CD14-positive monocyte (primary cell): Measurements from ENCODE around the gene LTA4H. TPM values are rescaled to one million over a fixed set of nuclear protein-coding genes. Genes with fewer than 3 reads are reported as not detected.
A peak's percentile ranks its signal among the peaks of the same experiment; 100 is the strongest.

Source experiments
- DNase-seq, 3 donors: peaks; one replicate each; pipeline ENCODE4 v3.0.0-alpha.2; 2011 to 2022
- H2AFZ ChIP-seq: 2 replicates; pipeline ENCODE4 v1.6.0; 2012; ENCODE audit warnings: mild to moderate bottlenecking, low read depth, low read length, inconsistent platforms; ENCODE audit not compliant: insufficient read depth, poor library complexity, severe bottlenecking
- H3K27ac ChIP-seq, 2 donors: 1 replicate in 1 of 2; 2 replicates in 1 of 2; pipeline ENCODE4 v1.5.1; 2012 to 2013; ENCODE audit warnings: low read length in 2 of 2, control low read depth in 1 of 2, inconsistent platforms in 1 of 2, low read depth in 1 of 2, mild to moderate bottlenecking in 1 of 2
- H3K27me3 ChIP-seq, 2 donors: one replicate each; pipeline versions ENCODE4 v1.6.0 to v1.6.1; 2011 to 2013; ENCODE audit warnings: low read length in 2 of 2; ENCODE audit not compliant: control insufficient read depth in 2 of 2, insufficient read depth in 2 of 2
- H3K36me3 ChIP-seq, 2 donors: replicated peaks in 1 of 2; 1 replicate in 1 of 2; 2 replicates in 1 of 2; pipeline versions ENCODE4 v1.5.1 to v1.6.1; 2012 to 2013; ENCODE audit warnings: low read length in 2 of 2, control low read depth in 1 of 2, inconsistent platforms in 1 of 2, mild to moderate bottlenecking in 1 of 2; ENCODE audit not compliant: insufficient read depth in 2 of 2, control insufficient read depth in 1 of 2
- H3K4me1 ChIP-seq, 2 donors: 1 replicate in 1 of 2; 2 replicates in 1 of 2; pipeline versions ENCODE4 v1.5.1 to v1.6.1; 2012 to 2013; ENCODE audit warnings: low read length in 2 of 2, control low read depth in 1 of 2, inconsistent platforms in 1 of 2, mild to moderate bottlenecking in 1 of 2, moderate library complexity in 1 of 2; ENCODE audit not compliant: insufficient read depth in 2 of 2, control insufficient read depth in 1 of 2
- H3K4me2 ChIP-seq: replicated peaks from 2 replicates; pipeline ENCODE3; 2012; ENCODE audit warnings: low read length, moderate library complexity, mild to moderate bottlenecking; ENCODE audit not compliant: poor library complexity, severe bottlenecking; ENCODE audit errors: extremely low read depth
- H3K4me3 ChIP-seq, 3 experiments: fragments of 200-600 bp in 1 of 3; sonication (generic) in 1 of 3; replicated peaks in 1 of 3; 1 replicate in 2 of 3; 2 replicates in 1 of 3; pipeline ENCODE4 v1.5.1; 2011 to 2013; ENCODE audit warnings: low read length in 3 of 3, mild to moderate bottlenecking in 3 of 3, control low read depth in 2 of 3, low read depth in 2 of 3, inconsistent platforms in 1 of 3, moderate library complexity in 1 of 3
- H3K79me2 ChIP-seq: 2 replicates; pipeline ENCODE4 v1.6.0; 2012; ENCODE audit warnings: mild to moderate bottlenecking, control low read depth, inconsistent platforms, low read length, moderate library complexity; ENCODE audit not compliant: insufficient read depth
- H3K9ac ChIP-seq: 2 replicates; pipeline ENCODE4 v1.6.0; 2017; ENCODE audit warnings: low read length, mild to moderate bottlenecking; ENCODE audit not compliant: insufficient read depth, poor library complexity, severe bottlenecking
- H3K9me3 ChIP-seq, 2 donors: replicated peaks in 1 of 2; 1 replicate in 1 of 2; 2 replicates in 1 of 2; pipeline versions ENCODE4 v1.5.1 to v1.6.1; 2012 to 2013; ENCODE audit warnings: low read length in 2 of 2, control low read depth in 1 of 2; ENCODE audit not compliant: control insufficient read depth in 1 of 2, insufficient read depth in 1 of 2
- H4K20me1 ChIP-seq: 2 replicates; pipeline ENCODE4 v1.6.0; 2012; ENCODE audit warnings: mild to moderate bottlenecking, low read length, control low read depth, moderate library complexity; ENCODE audit not compliant: insufficient read depth
- H3K27ac Mint-ChIP-seq, 7 donors: one replicate each; pipeline ENCODE4 v1.8.0; 2020; ENCODE audit warnings: mild to moderate bottlenecking in 7 of 7, mixed read lengths in 7 of 7, moderate library complexity in 6 of 7, inconsistent platforms in 2 of 7
- H3K27me3 Mint-ChIP-seq, 3 donors: one replicate each; pipeline ENCODE4 v1.8.0; 2021 to 2022; ENCODE audit warnings: low read depth in 3 of 3, mild to moderate bottlenecking in 3 of 3, mixed read lengths in 3 of 3, moderate library complexity in 3 of 3, inconsistent platforms in 1 of 3
- H3K36me3 Mint-ChIP-seq, 2 donors: one replicate each; pipeline ENCODE4 v1.8.0; 2020; ENCODE audit warnings: mixed read lengths in 2 of 2, inconsistent platforms in 1 of 2, mild to moderate bottlenecking in 1 of 2
- H3K4me1 Mint-ChIP-seq: one replicate; pipeline ENCODE4 v1.8.0; 2020; ENCODE audit warnings: mild to moderate bottlenecking, mixed read lengths
- H3K4me3 Mint-ChIP-seq, 2 donors: one replicate each; pipeline ENCODE4 v1.8.0; 2020; ENCODE audit warnings: mild to moderate bottlenecking in 2 of 2, mixed read lengths in 2 of 2, moderate library complexity in 1 of 2
- H3K9me3 Mint-ChIP-seq, 7 donors: one replicate each; pipeline ENCODE4 v1.8.0; 2020 to 2022; ENCODE audit warnings: mixed read lengths in 7 of 7, mild to moderate bottlenecking in 6 of 7, moderate library complexity in 6 of 7, inconsistent platforms in 2 of 7
- CTCF ChIP-seq: fragments of 200-600 bp; IDR thresholded peaks from one replicate; pipeline ENCODE4 v1.8.0; 2022; ENCODE audit warnings: antibody characterized with exemption, mild to moderate bottlenecking
- WGBS: methylation state at CpG from one replicate; pipeline ENCODE4 v1.1.5; 2013; ENCODE audit warnings: missing lambda C conversion rate; ENCODE audit not compliant: insufficient coverage; 5-methylcytosine and 5-hydroxymethylcytosine counted together
- intact Hi-C, 2 donors: fragments of 100-400 bp; cut with micrococcal nuclease; formaldehyde crosslinking; loops; one replicate each; pipeline versions ENCODE4 v1.15.0 to v1.15.1; 2023
- polyA plus RNA-seq, 3 donors: library from polyadenylated mRNA; depleted of rRNA in 1 of 3; unstranded in 2 of 3; stranded (reverse) in 1 of 3; fragments of 300-500 nt in 2 of 3; fragments of >200 nt in 1 of 3; fragmentation: Illumina TruSeq in 2 of 3; gene quantifications; 1 replicate in 2 of 3; 2 replicates in 1 of 3; pipeline ENCODE4 v1.2.3, GENCODE V29; 2012 to 2021

LTA4H gene
- polyA plus RNA-seq, 3 donors = 278 to 963 (median 647) TPM

GRCh38 chr12:96014943-96015599, 20.3 kb downstream of the LTA4H start:
- Histone ChIP-seq H3K9ac (no peak overlapping the region), H3K27ac (peak overlapping the region in 1 of 2 donors; percentile 4), H3K79me2 (peaks cover 25% of the 10 kb centered on the region), H3K36me3 (peaks cover 87 to 93% of the 10 kb centered on the region in 2 donors), H3K4me2 (no peak overlapping the region), H3K4me1 (peaks cover 4 to 5% of the 10 kb centered on the region in 2 donors), H4K20me1 (peaks cover 42% of the 10 kb centered on the region), H3K9me3 (no peaks in the 10 kb centered on the region), H2AFZ (no peak overlapping the region), H3K4me3 (no peak overlapping the region), H3K27me3 (no peaks in the 10 kb centered on the region)
- WGBS = 100% methylated on average over 1 of the region's 3 CpGs
- Mint-ChIP-seq H3K4me3 (no peak overlapping the region), H3K27ac (peak overlapping the region in 1 of 7 donors; percentile 18), H3K27me3 (peaks cover 0 to 3% (median 2%) of the 10 kb centered on the region in 3 donors), H3K36me3 (peaks cover 83 to 94% of the 10 kb centered on the region in 2 donors), H3K4me1 (peaks cover 11% of the 10 kb centered on the region), H3K9me3 (no peaks in the 10 kb centered on the region)
- intact Hi-C loops = no loop called here
- no peak for DNase-seq
- TF ChIP-seq CTCF = no peak

- peaks cover 54% of the 10 kb centered on the region for H4K20me1 ChIP-seq
- no peak for TF ChIP-seq CTCF
- no peaks in the 10 kb centered on the region for H3K4me1 ChIP-seq
- no peaks in the 10 kb centered on the region for H3K9me3 Mint-ChIP-seq
- no peaks in the 10 kb centered on the region for H3K27me3 ChIP-seq
- H3K4me1 Mint-ChIP-seq = peaks cover 4% of the 10 kb centered on the region
- peaks cover 5% of the 10 kb centered on the region for H3K79me2 ChIP-seq
- intact Hi-C loops = no loop called here
- no peak overlapping the region for H3K4me2 ChIP-seq
- H3K27ac Mint-ChIP-seq = no peak overlapping the region
- peaks cover 99 to 100% of the 10 kb centered on the region in 2 donors for H3K36me3 ChIP-seq
- WGBS = no CpG with 5 or more reads among the region's 1 CpG
- no peak for DNase-seq
- H3K4me3 ChIP-seq = no peak overlapping the region
- H3K4me3 Mint-ChIP-seq = no peak overlapping the region
- H3K27me3 Mint-ChIP-seq = peaks cover 0 to 3% (median 0%) of the 10 kb centered on the region in 3 donors
- peak overlapping the region in 1 of 2 donors; percentile 8 for H3K27ac ChIP-seq
- no peaks in the 10 kb centered on the region for H3K9me3 ChIP-seq
- no peak overlapping the region for H2AFZ ChIP-seq
- peaks cover 88 to 95% of the 10 kb centered on the region in 2 donors for H3K36me3 Mint-ChIP-seq
- no peak overlapping the region for H3K9ac ChIP-seq
These were observed 27.7 kb downstream of the LTA4H start for GRCh38 chr12:96007729-96008128.
